H9 (cell line): ENCODE results near the gene ULK4. TPM values are rescaled to one million over a fixed set of nuclear protein-coding genes. Genes with fewer than 3 reads are reported as not detected.

Experiments used
- DNase-seq: peaks from one replicate; pipeline ENCODE4 v3.0.0-alpha.2; 2017
- H2AFZ ChIP-seq: one replicate; pipeline ENCODE4 v1.6.1; 2013; ENCODE audit warnings: mild to moderate bottlenecking, low read length, control low read depth, moderate library complexity
- H2AK5ac ChIP-seq: 2 replicates; pipeline ENCODE4 v1.6.1; 2013; ENCODE audit warnings: low read length, control low read depth, mixed read lengths; ENCODE audit not compliant: insufficient read length
- H2BK120ac ChIP-seq: one replicate; pipeline ENCODE4 v1.6.1; 2013; ENCODE audit warnings: low read depth, mild to moderate bottlenecking, low read length, control low read depth, inconsistent platforms; ENCODE audit not compliant: poor library complexity, severe bottlenecking
- H2BK12ac ChIP-seq: 2 replicates; pipeline ENCODE4 v1.6.1; 2013; ENCODE audit warnings: low read length, control low read depth, mixed read lengths, low read depth; ENCODE audit not compliant: insufficient read length
- H2BK15ac ChIP-seq: 2 replicates; pipeline ENCODE4 v1.6.1; 2013; ENCODE audit warnings: low read depth, low read length, control low read depth
- H2BK20ac ChIP-seq: one replicate; pipeline ENCODE4 v1.6.1; 2013; ENCODE audit warnings: low read depth, mild to moderate bottlenecking, low read length, control low read depth, inconsistent platforms; ENCODE audit not compliant: poor library complexity, severe bottlenecking
- H2BK5ac ChIP-seq: 2 replicates; pipeline ENCODE4 v1.6.1; 2013; ENCODE audit warnings: low read length, control low read depth, mixed read lengths; ENCODE audit not compliant: insufficient read length
- H3K14ac ChIP-seq: 2 replicates; pipeline ENCODE4 v1.6.1; 2013; ENCODE audit warnings: low read length, control low read depth; ENCODE audit not compliant: insufficient read depth
- H3K18ac ChIP-seq: 2 replicates; pipeline ENCODE4 v1.6.1; 2013; ENCODE audit warnings: low read depth, mild to moderate bottlenecking, mixed read lengths, low read length, control low read depth; ENCODE audit not compliant: insufficient read length
- H3K23ac ChIP-seq: 2 replicates; pipeline ENCODE4 v1.6.1; 2013; ENCODE audit warnings: low read length, control low read depth, mixed read lengths, low read depth; ENCODE audit not compliant: insufficient read length
- H3K23me2 ChIP-seq: 2 replicates; pipeline ENCODE4 v1.6.1; 2013; ENCODE audit warnings: low read depth, mild to moderate bottlenecking, mixed read lengths, low read length, control low read depth; ENCODE audit not compliant: insufficient read length, poor library complexity, severe bottlenecking
- H3K27ac ChIP-seq: 2 replicates; pipeline ENCODE4 v1.5.1; 2013; ENCODE audit warnings: low read length, control low read depth, mixed read lengths, low read depth; ENCODE audit not compliant: insufficient read length
- H3K27me3 ChIP-seq: 2 replicates; pipeline ENCODE4 v1.6.1; 2013; ENCODE audit warnings: low read length, control low read depth, inconsistent platforms; ENCODE audit not compliant: insufficient read depth
- H3K4ac ChIP-seq: 2 replicates; pipeline ENCODE4 v1.6.1; 2013; ENCODE audit warnings: low read depth, mild to moderate bottlenecking, control low read depth, inconsistent platforms, low read length, moderate library complexity
- H3K4me1 ChIP-seq: 2 replicates; pipeline ENCODE4 v1.6.1; 2013; ENCODE audit warnings: low read length, control low read depth, inconsistent platforms; ENCODE audit not compliant: insufficient read depth
- H3K4me2 ChIP-seq: 2 replicates; pipeline ENCODE4 v1.6.1; 2013; ENCODE audit warnings: low read length, control low read depth, mixed read lengths; ENCODE audit not compliant: insufficient read length, insufficient read depth
- H3K56ac ChIP-seq: 2 replicates; pipeline ENCODE4 v1.6.1; 2013; ENCODE audit warnings: low read depth, mild to moderate bottlenecking, mixed read lengths, low read length, control low read depth; ENCODE audit not compliant: insufficient read length
- H3K79me1 ChIP-seq: 2 replicates; pipeline ENCODE4 v1.6.1; 2013; ENCODE audit warnings: low read depth, mild to moderate bottlenecking, moderate library complexity, low read length, control low read depth, inconsistent platforms; ENCODE audit not compliant: insufficient read depth, poor library complexity, severe bottlenecking
- H3K79me2 ChIP-seq: 2 replicates; pipeline ENCODE4 v1.6.1; 2013; ENCODE audit warnings: low read length, control low read depth, inconsistent platforms; ENCODE audit not compliant: insufficient read depth
- H3K9ac ChIP-seq: 2 replicates; pipeline ENCODE4 v1.6.1; 2013; ENCODE audit warnings: low read length, control low read depth, mixed read lengths; ENCODE audit not compliant: insufficient read length; ENCODE audit errors: extremely low read depth
- H3K9me3 ChIP-seq: one replicate; pipeline ENCODE4 v1.6.1; 2013; ENCODE audit warnings: low read depth, low read length, inconsistent platforms; ENCODE audit not compliant: control insufficient read depth
- H3T11ph ChIP-seq: one replicate; pipeline ENCODE4 v1.6.1; 2013; ENCODE audit warnings: mild to moderate bottlenecking, low read length, control low read depth, inconsistent platforms
- H4K20me1 ChIP-seq: one replicate; pipeline ENCODE4 v1.6.1; 2013; ENCODE audit not compliant: control insufficient read depth, insufficient read length, insufficient read depth
- H4K5ac ChIP-seq: 2 replicates; pipeline ENCODE4 v1.6.1; 2013; ENCODE audit warnings: low read depth, mild to moderate bottlenecking, mixed read lengths, low read length, control low read depth; ENCODE audit not compliant: insufficient read length
- H4K8ac ChIP-seq: replicated peaks from 2 replicates; pipeline ENCODE4 v1.6.1; 2013; ENCODE audit warnings: low read length, control low read depth, mixed read lengths, low read depth; ENCODE audit not compliant: insufficient read length
- H4K91ac ChIP-seq: 2 replicates; pipeline ENCODE4 v1.6.1; 2013; ENCODE audit warnings: low read depth, mild to moderate bottlenecking, moderate library complexity, mixed read lengths, low read length, control low read depth; ENCODE audit not compliant: insufficient read length
- H3K27ac Mint-ChIP-seq, 3 experiments: 2 replicates in 2 of 3; 3 replicates in 1 of 3; pipeline ENCODE4 v1.8.0; 2020 to 2021; ENCODE audit warnings: mixed read lengths in 3 of 3, mild to moderate bottlenecking in 1 of 3, moderate library complexity in 1 of 3
- H3K27me3 Mint-ChIP-seq: 2 replicates; pipeline ENCODE4 v1.8.0; 2021; ENCODE audit warnings: low read depth, mild to moderate bottlenecking, moderate library complexity, mixed read lengths
- H3K36me3 Mint-ChIP-seq, 3 experiments: 2 replicates in 2 of 3; 3 replicates in 1 of 3; pipeline ENCODE4 v1.8.0; 2020 to 2021; ENCODE audit warnings: low read depth in 3 of 3, mixed read lengths in 3 of 3; ENCODE audit not compliant: insufficient read depth in 1 of 3
- H3K4me1 Mint-ChIP-seq, 2 experiments: 2 replicates each; pipeline ENCODE4 v1.8.0; 2020; ENCODE audit warnings: mixed read lengths in 2 of 2
- H3K4me3 Mint-ChIP-seq, 2 experiments: 2 replicates in 1 of 2; 3 replicates in 1 of 2; pipeline ENCODE4 v1.8.0; 2020 to 2021; ENCODE audit warnings: mild to moderate bottlenecking in 2 of 2, mixed read lengths in 2 of 2, moderate library complexity in 1 of 2
- H3K9me3 Mint-ChIP-seq, 2 experiments: 2 replicates in 1 of 2; 3 replicates in 1 of 2; pipeline ENCODE4 v1.8.0; 2020; ENCODE audit warnings: mild to moderate bottlenecking in 2 of 2, mixed read lengths in 2 of 2, moderate library complexity in 1 of 2
- WGBS: extraction: QIAGEN DNeasy Blood & Tissue Kit; methylation state at CpG from one replicate; pipeline ENCODE4 v1.1.7; 2013; ENCODE audit warnings: missing lambda C conversion rate, low lambda C conversion rate, mixed read lengths; ENCODE audit not compliant: insufficient read length; ENCODE audit errors: extremely low coverage; 5-methylcytosine and 5-hydroxymethylcytosine counted together
- total RNA-seq: library from RNA; stranded (reverse); gene quantifications from 2 replicates; pipeline ENCODE4 v1.2.1, GENCODE V29; 2021
- TF ChIP-seq, protein P1 (sequence below): fragments of 200-600 bp; sonication (generic); conservative IDR thresholded peaks from 3 replicates; pipeline ENCODE4 v1.8.0; 2021; ENCODE audit warnings: antibody characterized with exemption, mild to moderate bottlenecking

ULK4 gene
- total RNA-seq, 1 experiment from 2014 or later = 12.9 TPM

DNA sequence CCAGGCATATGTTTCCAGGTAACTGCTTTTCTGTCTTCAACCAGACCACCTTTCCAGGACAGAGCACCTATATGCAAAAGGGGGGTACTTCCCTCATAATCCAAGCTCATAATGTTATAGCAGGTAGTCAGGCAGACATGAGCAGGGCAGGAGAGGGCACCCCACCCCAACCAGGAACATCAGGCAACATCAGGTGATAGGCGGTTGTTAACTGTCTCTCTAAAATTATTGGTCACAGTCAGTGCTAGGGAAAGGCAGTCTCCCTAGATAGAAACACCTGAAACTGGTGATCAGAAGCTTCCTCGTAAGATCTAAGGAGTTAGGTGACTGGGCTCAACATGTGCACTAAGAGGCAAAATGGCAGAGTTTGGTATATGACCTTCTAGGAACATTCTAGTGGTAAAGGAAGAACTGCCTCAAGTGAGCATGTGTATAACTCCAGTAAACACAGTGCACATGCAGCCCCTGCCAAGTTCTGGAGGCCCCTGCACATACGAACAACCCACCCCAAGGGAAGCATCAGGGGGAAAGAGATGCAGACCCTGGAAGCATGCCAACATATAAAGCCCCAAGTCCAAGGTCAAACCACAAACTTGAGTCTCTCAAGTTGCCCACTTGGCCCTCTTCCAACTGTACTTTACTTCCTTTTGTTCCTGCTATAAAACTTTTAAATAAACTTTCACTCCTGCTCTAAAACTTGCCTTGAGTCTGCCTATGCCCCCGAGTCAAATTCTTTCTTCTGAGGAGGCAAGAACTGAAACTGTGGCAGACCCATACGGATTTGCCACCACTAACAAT, 270.9 kb downstream of the ULK4 start:
- no peak overlapping the region for H3K4me3 Mint-ChIP-seq
- Histone ChIP-seq H2AFZ (no peak overlapping the region), H4K5ac (no peak overlapping the region), H4K8ac (no peak overlapping the region), H4K20me1 (no peaks in the 10 kb centered on the region), H3K4me2 (no peak overlapping the region), H3K4me1 (no peaks in the 10 kb centered on the region), H3K79me1 (no peaks in the 10 kb centered on the region), H3K9me3 (no peaks in the 10 kb centered on the region), H4K91ac (no peak overlapping the region), H3K14ac (no peak overlapping the region), H3K27me3 (no peaks in the 10 kb centered on the region), H3K9ac (no peak overlapping the region), H3K23me2 (no peaks in the 10 kb centered on the region), H2BK5ac (no peak overlapping the region), H2BK120ac (no peak overlapping the region), H3K4ac (no peak overlapping the region), H2BK12ac (no peak overlapping the region), H3K79me2 (no peaks in the 10 kb centered on the region), H3K27ac (no peak overlapping the region), H3K56ac (no peak overlapping the region), H2BK20ac (no peak overlapping the region), H3K18ac (no peak overlapping the region), H2AK5ac (no peak overlapping the region), H2BK15ac (no peak overlapping the region), H3T11ph (no peak overlapping the region), H3K23ac (no peak overlapping the region)
- no peak overlapping the region; a peak in 1 of 7 replicates for H3K27ac Mint-ChIP-seq
- no peaks in the 10 kb centered on the region for H3K27me3 Mint-ChIP-seq
- WGBS = no CpG with 5 or more reads among the region's 5 CpGs
- peaks cover 1 to 5% (median 4%) of the 10 kb centered on the region in 3 experiments; a peak in 6 of 7 replicates for H3K36me3 Mint-ChIP-seq
- no peak for DNase-seq
- TF ChIP-seq, protein P1, sequence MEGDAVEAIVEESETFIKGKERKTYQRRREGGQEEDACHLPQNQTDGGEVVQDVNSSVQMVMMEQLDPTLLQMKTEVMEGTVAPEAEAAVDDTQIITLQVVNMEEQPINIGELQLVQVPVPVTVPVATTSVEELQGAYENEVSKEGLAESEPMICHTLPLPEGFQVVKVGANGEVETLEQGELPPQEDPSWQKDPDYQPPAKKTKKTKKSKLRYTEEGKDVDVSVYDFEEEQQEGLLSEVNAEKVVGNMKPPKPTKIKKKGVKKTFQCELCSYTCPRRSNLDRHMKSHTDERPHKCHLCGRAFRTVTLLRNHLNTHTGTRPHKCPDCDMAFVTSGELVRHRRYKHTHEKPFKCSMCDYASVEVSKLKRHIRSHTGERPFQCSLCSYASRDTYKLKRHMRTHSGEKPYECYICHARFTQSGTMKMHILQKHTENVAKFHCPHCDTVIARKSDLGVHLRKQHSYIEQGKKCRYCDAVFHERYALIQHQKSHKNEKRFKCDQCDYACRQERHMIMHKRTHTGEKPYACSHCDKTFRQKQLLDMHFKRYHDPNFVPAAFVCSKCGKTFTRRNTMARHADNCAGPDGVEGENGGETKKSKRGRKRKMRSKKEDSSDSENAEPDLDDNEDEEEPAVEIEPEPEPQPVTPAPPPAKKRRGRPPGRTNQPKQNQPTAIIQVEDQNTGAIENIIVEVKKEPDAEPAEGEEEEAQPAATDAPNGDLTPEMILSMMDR = no peak
- no peaks in the 10 kb centered on the region for H3K4me1 Mint-ChIP-seq
- peaks cover 3 to 5% of the 10 kb centered on the region in 2 experiments; a peak in 4 of 5 replicates for H3K9me3 Mint-ChIP-seq
